Parathyroid adenoma (tissue), 2 donors: ENCODE measurements around the gene FAM83F.

Experiments
- H2AFZ ChIP-seq: fragments of 300-600 bp; sonication (generic); one replicate; pipeline ENCODE4 v1.7.0; 2017; ENCODE audit warnings: antibody characterized with exemption, mild to moderate bottlenecking
- H3K27ac ChIP-seq: fragments of 300-600 bp; sonication (generic); one replicate; pipeline ENCODE4 v1.7.0; 2017
- H3K27me3 ChIP-seq: fragments of 300-600 bp; sonication (generic); one replicate; pipeline ENCODE4 v1.7.0; 2017; ENCODE audit warnings: low read length; ENCODE audit not compliant: control insufficient read depth, insufficient read depth
- H3K36me3 ChIP-seq: fragments of 300-600 bp; sonication (generic); one replicate; pipeline ENCODE4 v1.7.0; 2017; ENCODE audit warnings: low read length; ENCODE audit not compliant: control insufficient read depth, insufficient read depth
- H3K4me1 ChIP-seq: fragments of 300-600 bp; sonication (generic); one replicate; pipeline ENCODE4 v1.7.0; 2017; ENCODE audit warnings: control low read depth
- H3K4me2 ChIP-seq: fragments of 300-600 bp; sonication (generic); one replicate; pipeline ENCODE4 v1.7.0; 2017; ENCODE audit warnings: low read length
- H3K4me3 ChIP-seq: fragments of 300-600 bp; sonication (generic); one replicate; pipeline ENCODE4 v1.7.0; 2017; ENCODE audit warnings: low read depth, low read length
- H3K79me2 ChIP-seq: fragments of 300-600 bp; sonication (generic); one replicate; pipeline ENCODE4 v1.7.0; 2017; ENCODE audit warnings: control low read depth
- H3K9ac ChIP-seq: fragments of 300-600 bp; sonication (generic); one replicate; pipeline ENCODE4 v1.7.0; 2017; ENCODE audit warnings: mild to moderate bottlenecking
- H3K9me3 ChIP-seq: fragments of 300-600 bp; sonication (generic); one replicate; pipeline ENCODE4 v1.7.0; 2017; ENCODE audit warnings: low read length; ENCODE audit not compliant: control insufficient read depth
- CTCF ChIP-seq: fragments of 300-600 bp; sonication (generic); IDR thresholded peaks from one replicate; pipeline ENCODE4 v1.7.0; 2017; ENCODE audit warnings: antibody characterized with exemption, mild to moderate bottlenecking
- donor health status: primary hyperparathyroidism.

The FAM83F gene

GRCh38 chr22:40027191-40028097, 32.7 kb downstream of the FAM83F start:
- Histone ChIP-seq H3K4me1 (no peaks in the 10 kb centered on the region), H3K9ac (no peak overlapping the region), H3K4me3 (no peak overlapping the region), H3K27me3 (no peaks in the 10 kb centered on the region), H3K4me2 (no peak overlapping the region), H3K9me3 (no peaks in the 10 kb centered on the region), H3K79me2 (no peaks in the 10 kb centered on the region), H2AFZ (no peak overlapping the region), H3K36me3 (no peaks in the 10 kb centered on the region), H3K27ac (no peak overlapping the region)
- TF ChIP-seq CTCF, result no peak

- Histone ChIP-seq H2AFZ (no peak overlapping the region), H3K27me3 (no peaks in the 10 kb centered on the region), H3K27ac (no peak overlapping the region), H3K9me3 (no peaks in the 10 kb centered on the region), H3K9ac (no peak overlapping the region), H3K4me1 (no peaks in the 10 kb centered on the region), H3K4me3 (no peak overlapping the region), H3K36me3 (no peaks in the 10 kb centered on the region), H3K79me2 (no peaks in the 10 kb centered on the region), H3K4me2 (no peak overlapping the region)
- no peak for TF ChIP-seq CTCF
These were observed 33.3 kb downstream of the FAM83F start for GRCh38 chr22:40028098-40028425.

GRCh38 chr22:40029189-40029890, 34.6 kb downstream of the FAM83F start:
- Histone ChIP-seq H3K27me3 (no peaks in the 10 kb centered on the region), H3K4me2 (no peak overlapping the region), H3K9ac (no peak overlapping the region), H3K4me1 (no peaks in the 10 kb centered on the region), H3K9me3 (no peaks in the 10 kb centered on the region), H3K36me3 (no peaks in the 10 kb centered on the region), H3K4me3 (no peak overlapping the region), H2AFZ (no peak overlapping the region), H3K27ac (no peak overlapping the region), H3K79me2 (no peaks in the 10 kb centered on the region)
- no peak for TF ChIP-seq CTCF

- H3K36me3 ChIP-seq, result no peaks in the 10 kb centered on the region
- no peaks in the 10 kb centered on the region for H3K9me3 ChIP-seq
- TF ChIP-seq CTCF, result no peak
- H3K4me3 ChIP-seq, result no peak overlapping the region
- H3K27me3 ChIP-seq, result no peaks in the 10 kb centered on the region
- H3K4me2 ChIP-seq, result no peak overlapping the region
- H3K4me1 ChIP-seq, result no peaks in the 10 kb centered on the region
- H2AFZ ChIP-seq, result no peak overlapping the region
- no peak overlapping the region for H3K9ac ChIP-seq
- no peaks in the 10 kb centered on the region for H3K79me2 ChIP-seq
- no peak overlapping the region for H3K27ac ChIP-seq
These were observed 35.4 kb downstream of the FAM83F start for GRCh38 chr22:40030026-40030757.
